ENCODE measurements around the gene CPEB2. TPM values are rescaled to one million over a fixed set of nuclear protein-coding genes. Genes with fewer than 3 reads are reported as not detected.
"Not testable (repeated sequence)": the region's sequence is repeated elsewhere in the genome, so short reads cannot be mapped to it uniquely, and the experiment has no call there.

The CPEB2 gene
- total RNA-seq, 5 donors from 2014 or later (not counting 1 experiment from before 2014, with no cell fraction given), result 14.8 to 32.3 (median 16.2) TPM

DNA sequence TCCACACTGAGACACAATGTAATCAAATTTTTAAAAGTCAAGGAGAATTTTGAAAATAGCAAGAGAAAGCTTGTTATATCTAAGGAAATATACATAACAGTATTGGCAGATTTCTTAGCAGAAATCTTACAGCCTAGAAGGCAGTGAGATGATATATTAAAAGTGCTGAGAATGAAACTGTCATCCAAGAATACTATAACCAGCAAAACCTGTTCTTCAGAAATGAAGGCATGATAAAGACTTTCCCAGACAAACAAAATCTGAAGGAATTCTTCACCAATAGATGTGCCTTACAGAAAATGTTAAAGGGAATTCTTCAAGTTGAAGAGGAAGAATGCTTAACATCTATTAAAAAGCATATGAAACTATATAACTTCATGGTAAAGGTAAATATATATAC is 73.6 kb downstream of the CPEB2 start:
- H3K27me3 ChIP-seq (replicated peaks in 1 of 2; ENCODE audit: control insufficient read depth in 2 of 2, extremely low read depth in 1 of 2, insufficient read depth in 2 of 2, low read length in 1 of 2), result no peaks in the 10 kb centered on the region
- no peak overlapping the region for H3K27ac ChIP-seq (ENCODE audit: low read length)
- no peak overlapping the region for H3K27ac Mint-ChIP-seq
- H3K36me3 ChIP-seq (ENCODE audit: control insufficient read depth in 2 of 2, extremely low read depth in 1 of 2, insufficient read depth in 1 of 2, low read length in 1 of 2), result no peaks in the 10 kb centered on the region
- H3K9me3 ChIP-seq, result no peaks in the 10 kb centered on the region
- ATAC-seq (replicated peaks in 1 of 4), result no peak
- DNase-seq, result no peak
- CTCF ChIA-PET, result interaction anchor here in 1 of 2 donors (0.5 kb wide), 1 partner anchor 12 kb away, joined by 4 read pairs; no protein-coding TSS in a partner anchor
- H3K27me3 Mint-ChIP-seq, result no peaks in the 10 kb centered on the region
- no peak overlapping the region for H3K4me3 ChIP-seq (ENCODE audit: control insufficient read depth in 1 of 2, extremely low read depth in 1 of 2, low read length in 1 of 2)
- H3K4me1 ChIP-seq (ENCODE audit: control insufficient read depth in 1 of 2, extremely low read depth in 1 of 2, insufficient read depth in 2 of 2, low read length in 2 of 2), result no peaks in the 10 kb centered on the region
- POLR2A ChIA-PET, result no interaction called here
- H3K36me3 Mint-ChIP-seq, result peaks cover 16% of the 10 kb centered on the region
- no peak overlapping the region for H3K4me3 Mint-ChIP-seq
- H3K9me3 Mint-ChIP-seq, result peaks cover 20 to 37% (median 23%) of the 10 kb centered on the region in 3 donors
- no peaks in the 10 kb centered on the region for H3K4me1 Mint-ChIP-seq

- Histone ChIP-seq H3K9me3 (no peaks in the 10 kb centered on the region), H3K36me3 (ENCODE audit: control insufficient read depth in 2 of 2, extremely low read depth in 1 of 2, insufficient read depth in 1 of 2, low read length in 1 of 2) (no peaks in the 10 kb centered on the region), H3K27ac (ENCODE audit: low read length) (no peak overlapping the region), H3K4me1 (ENCODE audit: control insufficient read depth in 1 of 2, extremely low read depth in 1 of 2, insufficient read depth in 2 of 2, low read length in 2 of 2) (no peaks in the 10 kb centered on the region), H3K4me3 (ENCODE audit: control insufficient read depth in 1 of 2, extremely low read depth in 1 of 2, low read length in 1 of 2) (no peak overlapping the region), H3K27me3 (replicated peaks in 1 of 2; ENCODE audit: control insufficient read depth in 2 of 2, extremely low read depth in 1 of 2, insufficient read depth in 2 of 2, low read length in 1 of 2) (no peaks in the 10 kb centered on the region)
- DNase-seq (no peak), ATAC-seq (replicated peaks in 1 of 4) (no peak)
- no CpG with 5 or more reads among the region's 2 CpGs for WGBS (ENCODE audit: insufficient coverage)
- POLR2A ChIA-PET, result no interaction called here
- Mint-ChIP-seq H3K9me3 (peaks cover 15 to 32% (median 23%) of the 10 kb centered on the region in 3 donors), H3K4me1 (no peaks in the 10 kb centered on the region), H3K27ac (no peak overlapping the region), H3K27me3 (no peaks in the 10 kb centered on the region), H3K4me3 (no peak overlapping the region), H3K36me3 (peaks cover 9% of the 10 kb centered on the region)
- CTCF ChIA-PET, result no interaction called here
Observed at GRCh38 chr4:15077969-15078368, 75.7 kb downstream of the CPEB2 start.

GRCh38 chr4:15078682-15079642 is 76.7 kb downstream of the CPEB2 start:
- Histone ChIP-seq H3K27me3 (replicated peaks in 1 of 2; ENCODE audit: control insufficient read depth in 2 of 2, extremely low read depth in 1 of 2, insufficient read depth in 2 of 2, low read length in 1 of 2) (no peaks in the 10 kb centered on the region), H3K4me3 (ENCODE audit: control insufficient read depth in 1 of 2, extremely low read depth in 1 of 2, low read length in 1 of 2) (no peak overlapping the region), H3K4me1 (ENCODE audit: control insufficient read depth in 1 of 2, extremely low read depth in 1 of 2, insufficient read depth in 2 of 2, low read length in 2 of 2) (no peaks in the 10 kb centered on the region), H3K27ac (ENCODE audit: low read length) (no peak overlapping the region), H3K9me3 (no peaks in the 10 kb centered on the region), H3K36me3 (ENCODE audit: control insufficient read depth in 2 of 2, extremely low read depth in 1 of 2, insufficient read depth in 1 of 2, low read length in 1 of 2) (no peaks in the 10 kb centered on the region)
- ChIA-PET POLR2A (no interaction called here), CTCF (no interaction called here)
- H3K4me1 Mint-ChIP-seq, result no peaks in the 10 kb centered on the region
- no peak overlapping the region for H3K27ac Mint-ChIP-seq
- no peak for DNase-seq
- ATAC-seq (replicated peaks in 1 of 4), result no peak
- peaks cover 2 to 3% of the 10 kb centered on the region in 2 donors for H3K27me3 Mint-ChIP-seq
- WGBS (ENCODE audit: insufficient coverage), result 74% methylated on average over 3 of the region's 8 CpGs
- H3K4me3 Mint-ChIP-seq, result no peak overlapping the region
- peaks cover 5% of the 10 kb centered on the region for H3K36me3 Mint-ChIP-seq
- H3K9me3 Mint-ChIP-seq, result peaks cover 10 to 26% (median 19%) of the 10 kb centered on the region in 3 donors

- Mint-ChIP-seq H3K4me1 (no peaks in the 10 kb centered on the region), H3K36me3 (no peaks in the 10 kb centered on the region), H3K27me3 (peaks cover 2 to 8% of the 10 kb centered on the region in 2 donors), H3K9me3 (no peaks in the 10 kb centered on the region), H3K4me3 (no peak overlapping the region), H3K27ac (no peak overlapping the region)
- no peak overlapping the region for H3K27ac ChIP-seq (ENCODE audit: low read length)
- ChIA-PET CTCF (no interaction called here), POLR2A (no interaction called here)
- H3K36me3 ChIP-seq (ENCODE audit: control insufficient read depth in 2 of 2, extremely low read depth in 1 of 2, insufficient read depth in 1 of 2, low read length in 1 of 2), result no peaks in the 10 kb centered on the region
- H3K4me1 ChIP-seq (ENCODE audit: control insufficient read depth in 1 of 2, extremely low read depth in 1 of 2, insufficient read depth in 2 of 2, low read length in 2 of 2), result no peaks in the 10 kb centered on the region
- no peaks in the 10 kb centered on the region for H3K27me3 ChIP-seq (replicated peaks in 1 of 2; ENCODE audit: control insufficient read depth in 2 of 2, extremely low read depth in 1 of 2, insufficient read depth in 2 of 2, low read length in 1 of 2)
- no peak for ATAC-seq (replicated peaks in 1 of 4)
- H3K9me3 ChIP-seq, result no peaks in the 10 kb centered on the region
- WGBS (ENCODE audit: insufficient coverage), result no CpG with 5 or more reads among the region's 1 CpG
- no peak overlapping the region for H3K4me3 ChIP-seq (ENCODE audit: control insufficient read depth in 1 of 2, extremely low read depth in 1 of 2, low read length in 1 of 2)
- DNase-seq, result no peak
Observed at GRCh38 chr4:15084780-15085179, 82.5 kb downstream of the CPEB2 start.

DNA sequence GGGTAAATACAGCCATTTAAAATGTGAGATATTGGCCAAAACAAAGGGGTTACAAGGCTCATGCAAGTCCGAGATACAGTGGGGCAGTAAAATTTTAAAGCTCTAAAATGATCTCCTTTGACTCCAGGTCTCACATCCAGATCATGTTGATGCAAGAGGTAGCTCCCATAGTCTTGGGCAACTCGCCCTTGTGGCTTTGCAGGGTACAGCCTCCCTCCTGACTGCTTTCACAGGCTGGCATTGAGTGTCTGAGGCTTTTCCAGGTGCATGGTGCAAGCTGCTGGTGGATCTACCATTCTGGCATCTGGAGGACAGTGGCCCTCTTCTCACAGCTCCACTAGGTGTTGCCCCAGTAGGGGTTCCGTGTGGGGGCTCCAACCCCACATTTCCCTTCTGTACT is 83.5 kb downstream of the CPEB2 start:
- CTCF ChIA-PET, result interaction anchor here in 1 of 2 donors (0.6 kb wide), 1 partner anchor 17 kb away, joined by 4 read pairs; no protein-coding TSS in a partner anchor
- H3K27ac Mint-ChIP-seq; H3K27me3 ChIP-seq (replicated peaks in 1 of 2; ENCODE audit: control insufficient read depth in 2 of 2, extremely low read depth in 1 of 2, insufficient read depth in 2 of 2, low read length in 1 of 2); H3K9me3 ChIP-seq; POLR2A ChIA-PET; DNase-seq; H3K4me3 Mint-ChIP-seq; ATAC-seq (replicated peaks in 1 of 4); H3K4me1 ChIP-seq (ENCODE audit: control insufficient read depth in 1 of 2, extremely low read depth in 1 of 2, insufficient read depth in 2 of 2, low read length in 2 of 2); H3K27me3 Mint-ChIP-seq; H3K36me3 Mint-ChIP-seq; H3K4me3 ChIP-seq (ENCODE audit: control insufficient read depth in 1 of 2, extremely low read depth in 1 of 2, low read length in 1 of 2); H3K36me3 ChIP-seq (ENCODE audit: control insufficient read depth in 2 of 2, extremely low read depth in 1 of 2, insufficient read depth in 1 of 2, low read length in 1 of 2); H3K9me3 Mint-ChIP-seq; H3K4me1 Mint-ChIP-seq; H3K27ac ChIP-seq (ENCODE audit: low read length): not testable (repeated sequence)
- 54% methylated on average over 3 of the region's 3 CpGs for WGBS (ENCODE audit: insufficient coverage)

- POLR2A ChIA-PET; H3K27ac Mint-ChIP-seq; ATAC-seq (replicated peaks in 1 of 4); DNase-seq; H3K4me1 Mint-ChIP-seq; H3K9me3 ChIP-seq; H3K27me3 ChIP-seq (replicated peaks in 1 of 2; ENCODE audit: control insufficient read depth in 2 of 2, extremely low read depth in 1 of 2, insufficient read depth in 2 of 2, low read length in 1 of 2); H3K36me3 Mint-ChIP-seq; H3K4me3 Mint-ChIP-seq; H3K4me3 ChIP-seq (ENCODE audit: control insufficient read depth in 1 of 2, extremely low read depth in 1 of 2, low read length in 1 of 2); H3K9me3 Mint-ChIP-seq; H3K36me3 ChIP-seq (ENCODE audit: control insufficient read depth in 2 of 2, extremely low read depth in 1 of 2, insufficient read depth in 1 of 2, low read length in 1 of 2); H3K4me1 ChIP-seq (ENCODE audit: control insufficient read depth in 1 of 2, extremely low read depth in 1 of 2, insufficient read depth in 2 of 2, low read length in 2 of 2); H3K27ac ChIP-seq (ENCODE audit: low read length): not testable (repeated sequence)
- H3K27me3 Mint-ChIP-seq, result peaks cover 11 to 13% of the 10 kb centered on the region in 2 donors
- CTCF ChIA-PET, result interaction anchor here in 1 of 2 donors (0.6 kb wide), 1 partner anchor 18 kb away, joined by 4 read pairs; no protein-coding TSS in a partner anchor
- no CpG with 5 or more reads among the region's 2 CpGs for WGBS (ENCODE audit: insufficient coverage)
Observed at GRCh38 chr4:15086259-15086658, 84.0 kb downstream of the CPEB2 start.
